Body of pancreas (tissue), 4 donors: ENCODE data around the gene ABCC1.

ENCODE experiments used
- POLR2A ChIP-seq, 3 donors: fragments of 450-650 bp; IDR thresholded peaks; one replicate each; pipeline ENCODE4 v1.6.1; 2016; ENCODE audit warnings: antibody characterized with exemption in 3 of 3, mild to moderate bottlenecking in 2 of 3
- TF ChIP-seq, protein P1 (sequence below), 7 experiments: fragments of 450-650 bp in 4 of 7; fragments of 200-600 bp in 3 of 7; sonication (generic) in 3 of 7; IDR thresholded peaks; one replicate each; pipeline ENCODE4 v1.5.1; 2016 to 2019; ENCODE audit warnings: antibody characterized with exemption in 7 of 7

- TF ChIP-seq POLR2A (IDR thresholded peaks at IDR 0.05): no peak
- TF ChIP-seq, protein P1, sequence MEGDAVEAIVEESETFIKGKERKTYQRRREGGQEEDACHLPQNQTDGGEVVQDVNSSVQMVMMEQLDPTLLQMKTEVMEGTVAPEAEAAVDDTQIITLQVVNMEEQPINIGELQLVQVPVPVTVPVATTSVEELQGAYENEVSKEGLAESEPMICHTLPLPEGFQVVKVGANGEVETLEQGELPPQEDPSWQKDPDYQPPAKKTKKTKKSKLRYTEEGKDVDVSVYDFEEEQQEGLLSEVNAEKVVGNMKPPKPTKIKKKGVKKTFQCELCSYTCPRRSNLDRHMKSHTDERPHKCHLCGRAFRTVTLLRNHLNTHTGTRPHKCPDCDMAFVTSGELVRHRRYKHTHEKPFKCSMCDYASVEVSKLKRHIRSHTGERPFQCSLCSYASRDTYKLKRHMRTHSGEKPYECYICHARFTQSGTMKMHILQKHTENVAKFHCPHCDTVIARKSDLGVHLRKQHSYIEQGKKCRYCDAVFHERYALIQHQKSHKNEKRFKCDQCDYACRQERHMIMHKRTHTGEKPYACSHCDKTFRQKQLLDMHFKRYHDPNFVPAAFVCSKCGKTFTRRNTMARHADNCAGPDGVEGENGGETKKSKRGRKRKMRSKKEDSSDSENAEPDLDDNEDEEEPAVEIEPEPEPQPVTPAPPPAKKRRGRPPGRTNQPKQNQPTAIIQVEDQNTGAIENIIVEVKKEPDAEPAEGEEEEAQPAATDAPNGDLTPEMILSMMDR (IDR thresholded peaks at IDR 0.05): no peak
Measured at GRCh38 chr16:16033208-16033717, 83.8 kb downstream of the ABCC1 start.
